ENCODE results near the gene MRPS31.
"Not testable (repeated sequence)": the region's sequence is repeated elsewhere in the genome, so short reads cannot be mapped to it uniquely, and the experiment has no call there.

Gene MRPS31

GRCh38 chr13:40784540-40784939 is 13.6 kb upstream of the MRPS31 start:
- Histone ChIP-seq H3K9ac (no peak overlapping the region), H4K20me1 (no peaks in the 10 kb centered on the region), H3K4me1 (peaks cover 36 to 57% (median 42%) of the 10 kb centered on the region in 10 experiments), H3K27ac (no peak overlapping the region), H3K4me2 (peak overlapping the region in 1 of 11 experiments; percentile 22; a peak in 1 of 22 replicates), H3K36me3 (no peaks in the 10 kb centered on the region), H3K27me3 (no peaks in the 10 kb centered on the region), H3K9me3 (replicated peaks in 1 of 11) (0 out of 22 replicates have a peak, but pooled peaks cover 0 to 4% (median 0%) of the 10 kb centered on the region in 11 experiments), H3K4me3 (no peak overlapping the region)
- no peak for TF ChIP-seq Cebpa-rat (IDR thresholded peaks at IDR 0.05)

- not testable (repeated sequence) for H3K27me3 ChIP-seq; H3K4me3 ChIP-seq; H4K20me1 ChIP-seq; H3K36me3 ChIP-seq; H3K9ac ChIP-seq; H3K9me3 ChIP-seq (replicated peaks in 1 of 11); H3K27ac ChIP-seq; H3K4me2 ChIP-seq
- H3K4me1 ChIP-seq = peaks cover 28 to 52% (median 36%) of the 10 kb centered on the region in 10 experiments
These were observed 12.0 kb upstream of the MRPS31 start for GRCh38 chr13:40782971-40783370.

- Histone ChIP-seq H3K4me3 (no peak overlapping the region), H3K9me3 (replicated peaks in 1 of 11) (0 out of 22 replicates have a peak, but pooled peaks cover 0 to 4% (median 0%) of the 10 kb centered on the region in 11 experiments), H3K27ac (no peak overlapping the region), H3K4me1 (peaks cover 32 to 54% (median 38%) of the 10 kb centered on the region in 10 experiments), H3K27me3 (no peaks in the 10 kb centered on the region), H3K9ac (no peak overlapping the region), H3K4me2 (peak overlapping the region; percentile 11 to 69 (median 52)), H4K20me1 (no peaks in the 10 kb centered on the region), H3K36me3 (no peaks in the 10 kb centered on the region)
- no peak for TF ChIP-seq Cebpa-rat (IDR thresholded peaks at IDR 0.05)
These were observed 10.7 kb upstream of the MRPS31 start for GRCh38 chr13:40781717-40782116.

- H3K4me1 ChIP-seq = peaks cover 32 to 54% (median 41%) of the 10 kb centered on the region in 10 experiments
- no peaks in the 10 kb centered on the region for H4K20me1 ChIP-seq
- no peak for TF ChIP-seq Cebpa-rat (IDR thresholded peaks at IDR 0.05)
- no peak overlapping the region for H3K9ac ChIP-seq
- no peak overlapping the region for H3K4me3 ChIP-seq
- no peak overlapping the region for H3K27ac ChIP-seq
- 0 out of 22 replicates have a peak, but pooled peaks cover 0 to 4% (median 0%) of the 10 kb centered on the region in 11 experiments for H3K9me3 ChIP-seq (replicated peaks in 1 of 11)
- H3K27me3 ChIP-seq = no peaks in the 10 kb centered on the region
- H3K4me2 ChIP-seq = peak overlapping the region; percentile 11 to 69 (median 52); a peak in 21 of 22 replicates
- no peaks in the 10 kb centered on the region for H3K36me3 ChIP-seq
These were observed 9.9 kb upstream of the MRPS31 start for GRCh38 chr13:40780822-40781401.

- Histone ChIP-seq H3K27ac (no peak overlapping the region), H3K4me3 (no peak overlapping the region), H3K36me3 (no peaks in the 10 kb centered on the region), H3K4me2 (no peak overlapping the region), H3K9me3 (replicated peaks in 1 of 11) (0 out of 22 replicates have a peak, but pooled peaks cover 0 to 4% (median 0%) of the 10 kb centered on the region in 11 experiments), H4K20me1 (no peaks in the 10 kb centered on the region), H3K9ac (no peak overlapping the region), H3K4me1 (peaks cover 32 to 58% (median 42%) of the 10 kb centered on the region in 10 experiments), H3K27me3 (no peaks in the 10 kb centered on the region)
- TF ChIP-seq Cebpa-rat (IDR thresholded peaks at IDR 0.05) = no peak
These were observed 8.9 kb upstream of the MRPS31 start for GRCh38 chr13:40779796-40780285.

- no peak overlapping the region for H3K4me3 ChIP-seq
- TF ChIP-seq Cebpa-rat (IDR thresholded peaks at IDR 0.05) = no peak
- no peak overlapping the region for H3K9ac ChIP-seq
- H3K36me3 ChIP-seq = no peaks in the 10 kb centered on the region
- no peaks in the 10 kb centered on the region for H4K20me1 ChIP-seq
- H3K4me1 ChIP-seq = peaks cover 32 to 52% (median 42%) of the 10 kb centered on the region in 10 experiments
- no peak overlapping the region for H3K27ac ChIP-seq
- no peaks in the 10 kb centered on the region for H3K27me3 ChIP-seq
- 0 out of 22 replicates have a peak, but pooled peaks cover 0 to 4% (median 0%) of the 10 kb centered on the region in 11 experiments for H3K9me3 ChIP-seq (replicated peaks in 1 of 11)
- no peak overlapping the region for H3K4me2 ChIP-seq
These were observed 8.1 kb upstream of the MRPS31 start for GRCh38 chr13:40779049-40779448.

GRCh38 chr13:40777809-40778175 is 6.8 kb upstream of the MRPS31 start:
- peaks cover 32 to 49% (median 42%) of the 10 kb centered on the region in 10 experiments for H3K4me1 ChIP-seq
- H3K4me3 ChIP-seq = 0 out of 20 replicates have a peak overlapping the region, but pooled peaks of 1 of the 10 experiments have one; percentile 45
- H4K20me1 ChIP-seq = no peaks in the 10 kb centered on the region
- H3K4me2 ChIP-seq = peak overlapping the region in 10 of 11 experiments; percentile 70 to 94 (median 80); a peak in 20 of 22 replicates
- peak overlapping the region in 1 of 11 experiments; percentile 77; a peak in 1 of 22 replicates for H3K27ac ChIP-seq
- H3K9ac ChIP-seq = peak overlapping the region in 3 of 11 experiments; percentile 15 to 59 (median 51); a peak in 4 of 22 replicates
- H3K9me3 ChIP-seq (replicated peaks in 1 of 11) = 0 out of 22 replicates have a peak, but pooled peaks cover 0 to 3% (median 0%) of the 10 kb centered on the region in 11 experiments
- H3K36me3 ChIP-seq = no peaks in the 10 kb centered on the region
- no peak for TF ChIP-seq Cebpa-rat (IDR thresholded peaks at IDR 0.05)
- H3K27me3 ChIP-seq = no peaks in the 10 kb centered on the region

GRCh38 chr13:40777166-40777808 is 6.3 kb upstream of the MRPS31 start:
- peak overlapping the region in 5 of 11 experiments; percentile 0 to 59 (median 17); a peak in 11 of 22 replicates for H3K9ac ChIP-seq
- no peak for TF ChIP-seq Cebpa-rat (IDR thresholded peaks at IDR 0.05)
- H3K9me3 ChIP-seq (replicated peaks in 1 of 11) = no peaks in the 10 kb centered on the region
- no peaks in the 10 kb centered on the region for H3K36me3 ChIP-seq
- H3K4me1 ChIP-seq = peaks cover 32 to 45% (median 41%) of the 10 kb centered on the region in 10 experiments
- H3K4me2 ChIP-seq = peak overlapping the region; percentile 70 to 94 (median 74)
- H3K4me3 ChIP-seq = peak overlapping the region in 6 of 10 experiments; percentile 24 to 49 (median 40); a peak in 8 of 20 replicates
- H3K27ac ChIP-seq = peak overlapping the region in 9 of 11 experiments; percentile 5 to 77 (median 46); a peak in 15 of 22 replicates
- no peaks in the 10 kb centered on the region for H3K27me3 ChIP-seq
- H4K20me1 ChIP-seq = no peaks in the 10 kb centered on the region

- Histone ChIP-seq H4K20me1 (no peaks in the 10 kb centered on the region), H3K4me3 (peak overlapping the region in 6 of 10 experiments; percentile 24 to 49 (median 40); a peak in 6 of 20 replicates), H3K27me3 (no peaks in the 10 kb centered on the region), H3K27ac (peak overlapping the region in 10 of 11 experiments; percentile 5 to 77 (median 48); a peak in 16 of 22 replicates), H3K4me1 (peaks cover 30 to 44% (median 38%) of the 10 kb centered on the region in 10 experiments), H3K9me3 (replicated peaks in 1 of 11) (no peaks in the 10 kb centered on the region), H3K4me2 (peak overlapping the region; percentile 70 to 94 (median 74)), H3K9ac (peak overlapping the region in 6 of 11 experiments; percentile 0 to 59 (median 33); a peak in 11 of 22 replicates), H3K36me3 (no peaks in the 10 kb centered on the region)
- no peak for TF ChIP-seq Cebpa-rat (IDR thresholded peaks at IDR 0.05)
These were observed 5.7 kb upstream of the MRPS31 start for GRCh38 chr13:40776681-40777165.
